Natural killer cell (primary cell): ENCODE measurements around the gene GPR146. TPM values are rescaled to one million over a fixed set of nuclear protein-coding genes. Genes with fewer than 3 reads are reported as not detected.

ENCODE experiments used
- ATAC-seq, 3 donors: fragments of 150-1000 bp in 2 of 3; fragments of 200-7000 bp in 1 of 3; cut with Tn5 transposase; 1 replicate in 1 of 3; 2 replicates in 2 of 3; pipeline ENCODE4 v1.10.0; 2021; ENCODE audit warnings: mild to moderate bottlenecking in 2 of 3, moderate library complexity in 2 of 3
- DNase-seq, 2 donors: peaks; one replicate each; pipeline versions ENCODE4 v3.0.0 to v3.0.0-alpha.2; 2013 to 2021; ENCODE audit warnings: mixed read lengths in 1 of 2
- H3K27ac ChIP-seq: one replicate; pipeline ENCODE4 v1.5.1; 2013; ENCODE audit warnings: mild to moderate bottlenecking, low read length
- H3K27me3 ChIP-seq: one replicate; pipeline ENCODE4 v1.6.1; 2013; ENCODE audit warnings: low read length; ENCODE audit not compliant: control insufficient read depth, insufficient read depth
- H3K36me3 ChIP-seq: one replicate; pipeline ENCODE4 v1.6.1; 2013; ENCODE audit warnings: low read length; ENCODE audit not compliant: control insufficient read depth, insufficient read depth
- H3K4me1 ChIP-seq: one replicate; pipeline ENCODE4 v1.6.1; 2013; ENCODE audit warnings: low read length; ENCODE audit not compliant: control insufficient read depth, insufficient read depth
- H3K4me3 ChIP-seq: one replicate; pipeline ENCODE4 v1.5.1; 2013; ENCODE audit warnings: low read length
- H3K9me3 ChIP-seq: one replicate; pipeline ENCODE4 v1.6.1; 2013; ENCODE audit warnings: low read length; ENCODE audit not compliant: control insufficient read depth, insufficient read depth
- H3K27ac Mint-ChIP-seq, 2 donors: one replicate each; pipeline ENCODE4 v1.8.0; 2022; ENCODE audit warnings: mild to moderate bottlenecking in 2 of 2, mixed read lengths in 2 of 2, moderate library complexity in 1 of 2
- H3K27me3 Mint-ChIP-seq, 2 donors: one replicate each; pipeline ENCODE4 v1.8.0; 2022; ENCODE audit warnings: low read depth in 2 of 2, mixed read lengths in 2 of 2
- H3K36me3 Mint-ChIP-seq: one replicate; pipeline ENCODE4 v1.8.0; 2022; ENCODE audit warnings: mixed read lengths
- H3K4me1 Mint-ChIP-seq, 2 donors: one replicate each; pipeline ENCODE4 v1.8.0; 2022; ENCODE audit warnings: mixed read lengths in 2 of 2
- H3K4me3 Mint-ChIP-seq: one replicate; pipeline ENCODE4 v1.8.0; 2022; ENCODE audit warnings: mild to moderate bottlenecking, moderate library complexity, mixed read lengths
- H3K9me3 Mint-ChIP-seq, 2 donors: one replicate each; pipeline ENCODE4 v1.8.0; 2022; ENCODE audit warnings: mixed read lengths in 2 of 2
- CTCF ChIP-seq: fragments of 200-600 bp; IDR thresholded peaks from one replicate; pipeline ENCODE4 v1.8.0; 2022; ENCODE audit warnings: antibody characterized with exemption
- WGBS: methylation state at CpG from one replicate; pipeline ENCODE4 v1.1.7; 2013; ENCODE audit warnings: missing lambda C conversion rate; ENCODE audit not compliant: insufficient coverage; 5-methylcytosine and 5-hydroxymethylcytosine counted together
- intact Hi-C: fragments of 100-400 bp; cut with micrococcal nuclease; formaldehyde crosslinking; loops from one replicate; pipeline ENCODE4 v1.14.2; 2022
- total RNA-seq, 4 donors: library from RNA; stranded (reverse); fragments of 120-200 nt in 1 of 4; gene quantifications; one replicate each; pipeline versions ENCODE4 v1.2.3 to v1.2.4, GENCODE V29; 2013 to 2022

The GPR146 gene
- total RNA-seq, 3 donors from 2014 or later (not counting 1 experiment from before 2014, with no cell fraction given) = 2.3 to 4.5 (median 2.5) TPM

DNA sequence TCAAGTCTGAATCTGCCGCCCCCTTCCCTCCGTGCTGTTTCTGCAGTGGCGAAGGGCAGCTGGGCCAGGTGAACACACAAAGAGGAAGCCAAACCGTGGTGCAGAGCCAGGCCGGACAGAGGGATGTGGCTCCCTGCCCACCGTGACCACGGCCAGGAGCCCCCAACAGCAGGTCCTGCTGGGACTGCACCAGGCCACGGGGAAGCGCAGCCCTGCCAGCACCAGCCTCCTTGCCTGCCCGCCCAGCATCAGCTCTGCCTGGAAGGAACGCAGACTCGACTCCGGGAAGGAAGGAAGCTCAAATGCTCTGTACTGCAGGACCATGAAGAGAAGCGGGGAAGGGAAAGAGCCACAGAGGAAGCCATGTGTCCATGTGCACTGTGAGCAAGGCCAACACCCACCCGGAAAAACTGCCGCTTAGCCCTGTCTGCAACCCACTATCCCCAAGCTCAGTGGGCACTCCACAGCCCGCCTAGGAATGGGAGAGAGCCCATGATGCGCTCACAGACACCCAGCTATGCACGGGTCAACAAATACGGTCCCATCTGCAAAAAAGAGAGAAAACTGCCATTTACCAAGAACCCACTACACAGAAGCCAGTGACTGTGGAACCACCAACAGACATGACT lies 62.6 kb downstream of the GPR146 start:
- DNase-seq = no peak
- Mint-ChIP-seq H3K4me3 (no peak overlapping the region), H3K27me3 (no peaks in the 10 kb centered on the region), H3K36me3 (no peaks in the 10 kb centered on the region), H3K4me1 (no peaks in the 10 kb centered on the region), H3K27ac (no peak overlapping the region), H3K9me3 (no peaks in the 10 kb centered on the region)
- TF ChIP-seq CTCF = no peak
- Histone ChIP-seq H3K27ac (no peak overlapping the region), H3K9me3 (no peaks in the 10 kb centered on the region), H3K27me3 (no peaks in the 10 kb centered on the region), H3K36me3 (no peaks in the 10 kb centered on the region), H3K4me1 (peaks cover 12% of the 10 kb centered on the region), H3K4me3 (no peak overlapping the region)
- intact Hi-C loops = no loop called here
- no peak for ATAC-seq
- 83% methylated on average over 20 of the region's 20 CpGs for WGBS

- Mint-ChIP-seq H3K4me1 (no peaks in the 10 kb centered on the region), H3K36me3 (no peaks in the 10 kb centered on the region), H3K27me3 (no peaks in the 10 kb centered on the region), H3K27ac (no peak overlapping the region), H3K4me3 (no peak overlapping the region), H3K9me3 (no peaks in the 10 kb centered on the region)
- H3K4me1 ChIP-seq = peaks cover 6% of the 10 kb centered on the region
- 74% methylated on average over 30 of the region's 30 CpGs for WGBS
- H3K27me3 ChIP-seq = no peaks in the 10 kb centered on the region
- no peak overlapping the region for H3K4me3 ChIP-seq
- intact Hi-C loops = no loop called here
- H3K9me3 ChIP-seq = no peaks in the 10 kb centered on the region
- no peaks in the 10 kb centered on the region for H3K36me3 ChIP-seq
- ATAC-seq (no peak), DNase-seq (no peak)
- H3K27ac ChIP-seq = no peak overlapping the region
- TF ChIP-seq CTCF = no peak
These were observed 64.0 kb downstream of the GPR146 start for GRCh38 chr7:1108264-1108920.

Other genes with a start within 250 kb of the GPR146 start
- 10 to 100 TPM; 40.2 to 63.5 (median 48.0) TPM for gene SUN1, start 212.1 kb upstream of the GPR146 start, total RNA-seq
- 10 to 100 TPM; 69.3 to 81.6 (median 73.2) TPM for gene GET4, start 168.0 kb upstream of the GPR146 start, total RNA-seq
- gene ADAP1, start 89.9 kb upstream of the GPR146 start, total RNA-seq = 100 to 1,000 TPM in 1 of 3 donors, 10 to 100 TPM in 2; 87.2 to 117 (median 89.2) TPM
- 10 to 100 TPM; 33.6 to 38.3 (median 33.6) TPM for gene COX19, start 69.0 kb upstream of the GPR146 start, total RNA-seq
- not detected for gene CYP2W1, start 61.4 kb upstream of the GPR146 start, total RNA-seq
- gene GPER1, start 43.6 kb downstream of the GPR146 start, total RNA-seq = under 1 TPM in 2 of 3 donors, not detected in 1; 0.25 to 0.26 TPM
- 100 to 1,000 TPM in 2 of 3 donors, 10 to 100 TPM in 1; 99.1 to 122 (median 106) TPM for gene ZFAND2A, start 115.7 kb downstream of the GPR146 start, total RNA-seq
- not detected for gene UNCX, start 188.3 kb downstream of the GPR146 start, total RNA-seq